ENCODE measurements around the gene FOXC2.

DNA sequence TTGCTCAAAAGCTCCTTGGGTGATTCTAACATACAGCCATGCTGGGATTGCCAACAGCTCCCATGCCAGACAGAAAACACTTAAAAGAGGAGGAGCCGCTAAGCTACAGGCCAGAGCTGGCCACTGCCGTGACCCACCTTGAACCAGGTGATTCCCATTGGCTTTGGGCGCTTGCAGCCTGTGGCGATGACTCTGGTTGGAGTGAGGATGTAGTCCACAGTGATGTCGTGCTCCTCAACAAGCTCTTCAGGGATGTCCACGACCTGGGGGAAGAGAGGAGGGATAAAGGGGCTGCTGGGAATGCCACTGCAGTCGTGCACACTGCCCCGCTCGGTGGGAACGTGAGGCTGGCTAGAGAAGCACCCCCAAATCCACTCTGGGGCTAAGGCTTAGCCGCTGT is 25.1 kb upstream of the FOXC2 start:
- TF ChIP-seq, protein P1, sequence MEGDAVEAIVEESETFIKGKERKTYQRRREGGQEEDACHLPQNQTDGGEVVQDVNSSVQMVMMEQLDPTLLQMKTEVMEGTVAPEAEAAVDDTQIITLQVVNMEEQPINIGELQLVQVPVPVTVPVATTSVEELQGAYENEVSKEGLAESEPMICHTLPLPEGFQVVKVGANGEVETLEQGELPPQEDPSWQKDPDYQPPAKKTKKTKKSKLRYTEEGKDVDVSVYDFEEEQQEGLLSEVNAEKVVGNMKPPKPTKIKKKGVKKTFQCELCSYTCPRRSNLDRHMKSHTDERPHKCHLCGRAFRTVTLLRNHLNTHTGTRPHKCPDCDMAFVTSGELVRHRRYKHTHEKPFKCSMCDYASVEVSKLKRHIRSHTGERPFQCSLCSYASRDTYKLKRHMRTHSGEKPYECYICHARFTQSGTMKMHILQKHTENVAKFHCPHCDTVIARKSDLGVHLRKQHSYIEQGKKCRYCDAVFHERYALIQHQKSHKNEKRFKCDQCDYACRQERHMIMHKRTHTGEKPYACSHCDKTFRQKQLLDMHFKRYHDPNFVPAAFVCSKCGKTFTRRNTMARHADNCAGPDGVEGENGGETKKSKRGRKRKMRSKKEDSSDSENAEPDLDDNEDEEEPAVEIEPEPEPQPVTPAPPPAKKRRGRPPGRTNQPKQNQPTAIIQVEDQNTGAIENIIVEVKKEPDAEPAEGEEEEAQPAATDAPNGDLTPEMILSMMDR (IDR thresholded peaks at IDR 0.05) = no peak
- TF ChIP-seq POLR2A (IDR thresholded peaks at IDR 0.05) = no peak
